DND-41 (cell line): ENCODE results near the gene MKLN1.

Experiments
- EZH2 ChIP-seq: IDR thresholded peaks from 3 replicates; pipeline ENCODE4 v1.6.1; 2012; ENCODE audit warnings: borderline replicate concordance, low read depth, mild to moderate bottlenecking, moderate library complexity, low read length, inconsistent platforms; ENCODE audit not compliant: severe bottlenecking
- TF ChIP-seq, protein P1 (sequence below): IDR thresholded peaks from 2 replicates; pipeline ENCODE4 v1.5.1; 2012; ENCODE audit warnings: borderline replicate concordance, low read length, moderate library complexity, mild to moderate bottlenecking; ENCODE audit not compliant: poor library complexity, severe bottlenecking; ENCODE audit errors: extremely low read depth

DNA sequence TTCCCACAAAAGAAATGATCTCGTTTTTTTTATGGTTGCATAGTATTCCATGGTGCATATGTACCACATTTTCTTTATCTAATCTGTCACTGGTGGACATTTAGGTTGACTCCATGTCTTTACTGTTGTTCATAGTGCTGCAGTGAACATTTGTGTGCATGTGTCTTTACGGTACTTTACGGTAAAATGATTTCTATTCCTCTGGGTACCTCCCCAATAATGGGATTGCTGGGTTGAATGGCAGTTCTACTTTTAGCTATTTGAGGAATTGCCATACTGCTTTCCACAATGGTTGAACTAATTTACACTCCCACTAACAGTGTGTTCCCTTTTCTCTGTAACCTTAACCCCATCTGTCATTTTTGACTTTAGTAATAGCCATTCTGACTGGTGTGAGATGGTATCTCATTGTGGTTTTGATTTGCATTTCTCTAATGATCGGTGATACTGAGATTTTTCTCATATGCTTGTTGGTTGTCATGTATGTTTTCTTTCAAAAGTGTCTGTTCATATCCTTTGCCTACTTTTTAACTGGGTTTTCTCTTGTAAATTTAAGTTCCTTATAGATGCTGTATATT is 37.2 kb downstream of the MKLN1 start:
- TF ChIP-seq, protein P1, sequence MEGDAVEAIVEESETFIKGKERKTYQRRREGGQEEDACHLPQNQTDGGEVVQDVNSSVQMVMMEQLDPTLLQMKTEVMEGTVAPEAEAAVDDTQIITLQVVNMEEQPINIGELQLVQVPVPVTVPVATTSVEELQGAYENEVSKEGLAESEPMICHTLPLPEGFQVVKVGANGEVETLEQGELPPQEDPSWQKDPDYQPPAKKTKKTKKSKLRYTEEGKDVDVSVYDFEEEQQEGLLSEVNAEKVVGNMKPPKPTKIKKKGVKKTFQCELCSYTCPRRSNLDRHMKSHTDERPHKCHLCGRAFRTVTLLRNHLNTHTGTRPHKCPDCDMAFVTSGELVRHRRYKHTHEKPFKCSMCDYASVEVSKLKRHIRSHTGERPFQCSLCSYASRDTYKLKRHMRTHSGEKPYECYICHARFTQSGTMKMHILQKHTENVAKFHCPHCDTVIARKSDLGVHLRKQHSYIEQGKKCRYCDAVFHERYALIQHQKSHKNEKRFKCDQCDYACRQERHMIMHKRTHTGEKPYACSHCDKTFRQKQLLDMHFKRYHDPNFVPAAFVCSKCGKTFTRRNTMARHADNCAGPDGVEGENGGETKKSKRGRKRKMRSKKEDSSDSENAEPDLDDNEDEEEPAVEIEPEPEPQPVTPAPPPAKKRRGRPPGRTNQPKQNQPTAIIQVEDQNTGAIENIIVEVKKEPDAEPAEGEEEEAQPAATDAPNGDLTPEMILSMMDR: no peak
- TF ChIP-seq EZH2: no peak
